ENCODE measurements around the gene PPP6R2.
"Not testable (repeated sequence)": the region's sequence is repeated elsewhere in the genome, so short reads cannot be mapped to it uniquely, and the experiment has no call there.

The PPP6R2 gene

GRCh38 chr22:50425179-50425916, 82.2 kb downstream of the PPP6R2 start:
- DNase-seq (ENCODE audit: low read depth, low spot score) = peak; percentile 31

- DNase-seq (ENCODE audit: low read depth, low spot score) = no peak
Measured at GRCh38 chr22:50432131-50432876, 89.2 kb downstream of the PPP6R2 start.

- not testable (repeated sequence) for DNase-seq (ENCODE audit: low read depth, low spot score)
Measured at GRCh38 chr22:50432877-50433510, 89.9 kb downstream of the PPP6R2 start.

GRCh38 chr22:50434849-50435248, 91.7 kb downstream of the PPP6R2 start:
- no peak for DNase-seq (ENCODE audit: low read depth, low spot score)

- DNase-seq (ENCODE audit: low read depth, low spot score) = no peak
Measured at GRCh38 chr22:50435291-50436014, 92.3 kb downstream of the PPP6R2 start.

- no peak for DNase-seq (ENCODE audit: low read depth, low spot score)
Measured at GRCh38 chr22:50436015-50436830, 93.1 kb downstream of the PPP6R2 start.

- DNase-seq (ENCODE audit: low read depth, low spot score) = no peak
Measured at GRCh38 chr22:50436841-50437341, 93.8 kb downstream of the PPP6R2 start.

- DNase-seq (ENCODE audit: low read depth, low spot score) = no peak
Measured at GRCh38 chr22:50437511-50438304, 94.6 kb downstream of the PPP6R2 start.

GRCh38 chr22:50438305-50439275, 95.5 kb downstream of the PPP6R2 start:
- no peak for DNase-seq (ENCODE audit: low read depth, low spot score)

- no peak for DNase-seq (ENCODE audit: low read depth, low spot score)
Measured at GRCh38 chr22:50439314-50439870, 96.3 kb downstream of the PPP6R2 start.

GRCh38 chr22:50439871-50440331, 96.8 kb downstream of the PPP6R2 start:
- no peak for DNase-seq (ENCODE audit: low read depth, low spot score)

GRCh38 chr22:50440544-50441249, 97.6 kb downstream of the PPP6R2 start:
- DNase-seq (ENCODE audit: low read depth, low spot score) = no peak

- DNase-seq (ENCODE audit: low read depth, low spot score) = no peak
Measured at GRCh38 chr22:50441428-50441993, 98.4 kb downstream of the PPP6R2 start.

- no peak for DNase-seq (ENCODE audit: low read depth, low spot score)
Measured at GRCh38 chr22:50443197-50443596, 100.1 kb downstream of the PPP6R2 start.

GRCh38 chr22:50443801-50444625, 100.9 kb downstream of the PPP6R2 start:
- DNase-seq (ENCODE audit: low read depth, low spot score) = no peak

GRCh38 chr22:50444663-50445062, 101.5 kb downstream of the PPP6R2 start:
- peak; percentile 82 for DNase-seq (ENCODE audit: low read depth, low spot score)

Measured in astrocyte of the hippocampus (primary cell).